Measurements from ENCODE around the gene CARMIL1.

The CARMIL1 gene

DNA sequence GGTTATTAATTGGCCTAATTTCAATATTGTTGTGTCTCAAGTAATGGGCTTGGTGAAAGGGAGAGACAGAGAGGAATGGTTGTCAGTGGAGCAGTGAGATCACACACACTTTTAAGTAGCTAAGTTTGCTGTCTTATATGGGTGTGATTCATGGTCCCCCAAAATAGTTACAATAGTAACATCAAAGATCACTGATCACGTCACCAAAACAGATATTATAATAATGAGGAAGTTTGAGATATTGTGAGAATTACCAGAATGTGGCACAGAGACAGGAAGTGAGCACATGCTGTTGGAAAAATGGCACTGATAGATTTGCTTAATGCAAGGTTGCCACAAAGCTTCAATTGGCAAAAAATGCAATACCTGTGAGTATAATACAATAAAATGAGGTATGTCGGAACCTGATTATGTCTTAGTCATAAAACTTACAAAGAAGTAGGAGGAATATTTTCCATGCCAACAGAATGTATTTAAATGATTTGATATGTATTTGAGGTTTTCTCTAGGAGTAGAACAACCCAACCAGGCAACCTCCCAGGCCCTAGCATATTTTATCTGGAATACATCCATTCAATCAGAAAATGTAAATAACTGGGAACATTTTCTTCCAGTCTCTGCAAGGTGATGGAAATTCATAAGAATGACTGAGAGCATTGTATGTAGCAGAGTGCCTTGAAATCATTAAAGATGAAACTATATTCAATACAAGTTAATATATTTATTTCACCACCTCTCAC, 167.8 kb downstream of the CARMIL1 start:
- DNase-seq (ENCODE audit: low spot score): no peak

GRCh38 chr6:25447570-25447929, 168.4 kb downstream of the CARMIL1 start:
- no peak for DNase-seq (ENCODE audit: low spot score)

- no peak for DNase-seq (ENCODE audit: low spot score)
Observed at GRCh38 chr6:25448965-25449538, 169.9 kb downstream of the CARMIL1 start.

GRCh38 chr6:25449774-25450173, 170.6 kb downstream of the CARMIL1 start:
- no peak for DNase-seq (ENCODE audit: low spot score)

DNA sequence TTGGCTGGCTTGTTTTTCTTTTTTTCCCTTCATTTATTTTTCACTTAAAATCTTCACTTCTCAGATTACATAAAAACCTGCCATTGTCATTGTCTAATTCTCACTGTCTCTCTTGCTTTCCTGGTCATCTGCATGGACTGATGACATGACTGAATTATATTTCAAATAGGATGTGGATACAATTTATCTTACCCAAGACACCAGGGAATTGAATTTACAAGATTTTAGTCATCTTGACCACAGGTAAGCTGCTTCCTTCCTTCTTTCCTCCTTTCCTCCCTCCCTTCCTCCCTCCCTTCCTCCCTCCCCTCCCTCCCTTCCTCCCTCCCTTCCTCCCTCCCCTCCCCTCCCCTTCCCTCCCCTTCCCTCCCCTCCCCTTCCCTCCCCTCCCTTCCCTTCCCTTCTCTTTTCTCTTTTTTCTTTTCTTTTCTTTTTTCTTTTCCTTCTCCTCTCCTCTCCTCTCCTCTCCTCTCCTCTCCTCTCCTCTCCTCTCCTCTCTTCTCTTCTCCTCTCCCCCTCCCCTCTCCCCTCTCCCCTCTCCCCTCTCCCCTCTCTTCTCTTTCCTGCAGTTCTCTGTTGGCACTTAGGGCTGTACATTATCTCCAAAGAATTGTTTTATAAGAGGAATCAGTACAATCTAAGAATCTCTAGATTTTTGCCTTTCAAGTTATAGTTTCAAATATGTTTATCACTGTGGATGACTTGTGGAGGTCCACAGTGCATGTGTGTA, 171.5 kb downstream of the CARMIL1 start:
- DNase-seq (ENCODE audit: low spot score): no peak

- DNase-seq (ENCODE audit: low spot score): no peak
Observed at GRCh38 chr6:25452031-25452430, 172.9 kb downstream of the CARMIL1 start.

DNA sequence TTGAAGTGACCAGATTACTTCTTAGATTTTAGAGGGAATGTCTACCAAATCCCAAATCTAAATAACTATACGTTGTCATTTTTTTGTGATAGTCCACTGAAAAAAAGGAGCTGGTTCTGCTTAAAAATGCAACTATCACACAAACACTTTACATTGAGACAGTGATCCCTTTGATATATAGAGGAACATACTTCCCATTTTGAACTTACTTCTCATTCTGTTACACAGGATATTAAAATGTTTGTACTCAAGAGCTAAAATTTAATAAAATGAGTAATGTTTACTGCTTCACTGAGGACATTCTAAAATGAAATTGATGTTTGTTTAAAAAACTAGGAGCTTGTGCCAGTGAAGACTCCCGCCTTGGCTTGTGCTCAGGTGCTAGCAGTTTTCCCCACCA, 174.1 kb downstream of the CARMIL1 start:
- no peak for DNase-seq (ENCODE audit: low spot score)

- DNase-seq (ENCODE audit: low spot score): peak; percentile 28
Observed at GRCh38 chr6:25454136-25454535, 175.0 kb downstream of the CARMIL1 start.

DNA sequence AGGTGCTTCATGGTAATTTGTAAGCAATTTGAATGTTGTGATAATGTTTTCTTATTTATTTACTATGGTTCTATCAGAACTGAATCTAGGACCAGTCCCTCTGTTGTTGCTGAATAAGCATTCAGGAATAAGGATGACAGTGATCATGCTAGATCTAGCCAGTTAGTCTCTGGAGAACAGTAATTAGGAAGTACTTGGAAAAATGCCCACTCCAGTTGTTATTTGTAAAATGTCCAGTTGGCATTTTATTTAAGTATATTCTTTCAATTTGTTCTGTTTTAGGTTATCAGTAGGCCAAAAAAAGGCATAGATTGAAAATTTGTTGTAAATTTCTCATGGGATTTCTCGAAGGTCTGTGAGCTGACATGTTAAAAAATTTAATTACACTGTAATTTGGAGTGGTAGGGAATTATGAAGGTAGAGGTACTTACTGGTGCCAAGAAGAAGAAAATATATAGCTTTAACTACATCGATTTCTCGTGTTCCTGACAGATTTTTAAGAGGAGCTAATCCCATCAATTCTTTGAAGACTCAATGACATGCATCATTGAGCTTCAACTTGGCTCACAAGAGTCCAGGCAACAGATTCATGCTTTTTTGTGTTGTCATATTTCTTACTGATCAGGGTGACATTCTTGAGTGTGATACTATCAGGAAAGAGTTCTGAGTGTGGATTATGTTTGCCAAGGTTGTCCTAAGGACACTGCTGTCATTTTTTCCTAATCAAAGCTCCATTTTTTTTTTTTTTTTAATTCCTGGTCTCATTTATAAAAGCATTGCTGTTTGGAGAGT, 177.3 kb downstream of the CARMIL1 start:
- no peak for DNase-seq (ENCODE audit: low spot score)

DNA sequence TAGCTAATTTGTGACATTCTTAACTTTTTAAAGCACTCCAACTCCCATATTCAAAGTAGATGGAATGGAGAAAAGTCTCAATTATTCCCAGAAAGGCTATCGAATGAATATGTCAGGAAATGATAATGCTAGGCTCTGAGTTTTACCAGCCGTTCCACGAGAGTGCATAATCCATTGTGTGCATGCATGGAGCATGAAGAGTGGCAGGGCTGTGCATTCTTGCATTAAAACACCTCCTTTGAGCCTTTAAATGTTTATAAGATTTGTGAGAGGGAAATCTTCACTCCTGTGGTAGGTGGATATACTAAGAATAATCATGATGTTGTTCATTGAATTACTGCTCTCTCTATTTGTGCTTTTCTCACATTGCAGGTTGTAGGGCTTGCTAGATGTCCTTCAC, 178.3 kb downstream of the CARMIL1 start:
- DNase-seq (ENCODE audit: low spot score): no peak

DNA sequence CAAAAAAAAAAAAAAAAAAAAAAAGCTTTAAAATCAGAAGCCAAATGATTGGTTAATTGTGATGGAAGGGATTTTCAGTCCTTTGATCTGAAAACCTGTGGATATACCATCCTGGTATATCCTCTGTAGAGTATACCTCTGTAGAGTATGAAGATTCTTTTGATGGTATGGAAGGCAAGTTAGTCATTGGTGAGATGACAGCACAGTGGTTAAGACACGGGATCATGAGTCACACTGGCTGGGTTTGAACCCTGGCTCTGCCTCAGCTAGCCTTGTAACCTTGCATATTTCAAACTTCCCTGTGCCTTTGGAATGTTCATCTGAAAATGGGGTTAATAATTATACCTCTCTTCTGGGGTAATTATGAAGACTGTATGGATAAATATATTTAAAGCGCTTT, 179.3 kb downstream of the CARMIL1 start:
- DNase-seq (ENCODE audit: low spot score): peak; percentile 69

DNA sequence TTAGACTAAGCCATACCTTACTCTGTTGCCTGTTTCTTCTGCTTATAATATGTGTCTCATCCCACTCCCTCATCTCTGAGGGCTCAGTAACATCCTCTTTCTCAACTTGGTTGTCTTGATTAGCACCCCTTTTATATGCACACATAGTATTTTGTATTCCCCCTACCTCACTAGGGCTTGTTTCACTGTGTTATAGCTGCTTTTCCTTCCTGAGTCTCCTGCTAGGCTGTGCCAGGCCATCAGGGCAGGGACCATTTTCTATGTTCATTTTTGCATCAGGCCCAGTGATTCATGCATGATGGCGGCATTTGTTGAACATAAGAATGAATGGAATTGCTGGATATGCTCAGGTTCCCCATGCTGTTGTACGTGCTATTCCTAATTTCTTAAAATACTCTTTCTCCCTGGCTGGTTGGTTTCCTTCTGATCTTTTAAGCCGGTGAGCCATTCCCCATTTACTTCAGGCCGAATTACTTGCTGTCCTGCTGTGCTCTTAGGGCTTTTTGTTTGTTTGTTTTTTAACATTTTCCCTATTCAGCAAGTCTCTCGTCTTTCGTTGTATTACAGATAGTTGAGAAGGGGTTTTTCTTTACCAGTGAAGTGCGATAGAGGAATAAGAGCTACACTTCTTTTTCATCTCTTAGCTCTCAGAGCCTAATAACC, 183.2 kb downstream of the CARMIL1 start:
- DNase-seq (ENCODE audit: low spot score): no peak

- DNase-seq (ENCODE audit: low spot score): no peak
Observed at GRCh38 chr6:25463441-25463840, 184.3 kb downstream of the CARMIL1 start.

- DNase-seq (ENCODE audit: low spot score): no peak
Observed at GRCh38 chr6:25464225-25464624, 185.1 kb downstream of the CARMIL1 start.

GRCh38 chr6:25465941-25466340, 186.8 kb downstream of the CARMIL1 start:
- no peak for DNase-seq (ENCODE audit: low spot score)

DNA sequence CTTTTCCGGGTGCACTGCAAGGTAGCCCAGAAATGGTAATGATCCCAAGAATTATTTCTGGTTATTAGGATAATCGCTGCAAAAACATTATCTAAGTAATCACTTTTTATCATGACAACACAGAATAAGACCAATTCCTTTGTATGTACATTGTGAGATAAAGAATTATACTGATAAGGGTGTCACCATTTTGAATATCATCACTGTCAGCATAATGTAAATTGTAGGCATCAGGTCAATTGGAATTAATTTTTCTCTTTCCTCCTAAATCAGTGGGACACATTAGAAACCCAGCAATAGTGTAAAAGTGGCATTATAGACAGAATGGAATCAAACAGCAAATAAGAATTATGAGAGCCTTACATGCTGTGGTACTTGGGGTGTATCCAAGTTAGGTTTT, 189.7 kb downstream of the CARMIL1 start:
- no peak for DNase-seq (ENCODE audit: low spot score)

DNA sequence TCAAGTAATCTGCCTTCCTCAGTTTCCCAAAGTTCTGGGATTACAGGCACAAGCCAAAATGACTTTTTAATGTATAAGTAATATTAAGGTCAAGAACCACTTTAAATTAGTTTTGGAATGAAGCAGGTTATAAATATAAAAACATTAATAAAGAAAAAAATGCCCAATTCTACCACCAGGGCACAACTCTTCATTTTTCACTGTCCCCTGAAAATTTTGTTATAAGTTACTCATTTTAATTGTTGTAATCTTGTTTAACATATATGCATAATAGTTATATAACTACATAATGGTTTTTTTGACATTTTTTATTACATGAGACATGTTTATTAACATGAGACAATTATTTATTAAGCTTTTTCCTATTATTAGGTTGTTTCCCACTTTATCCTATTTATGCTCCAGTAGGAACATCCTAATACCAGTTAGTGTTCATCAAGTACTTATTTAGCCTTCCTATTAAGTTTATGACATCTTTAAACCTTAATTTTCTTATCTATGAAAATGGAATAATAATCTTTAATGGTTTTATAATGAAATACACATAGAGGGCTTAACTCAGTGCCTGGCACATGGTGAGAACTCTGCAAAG, 190.7 kb downstream of the CARMIL1 start:
- DNase-seq (ENCODE audit: low spot score): no peak

DNA sequence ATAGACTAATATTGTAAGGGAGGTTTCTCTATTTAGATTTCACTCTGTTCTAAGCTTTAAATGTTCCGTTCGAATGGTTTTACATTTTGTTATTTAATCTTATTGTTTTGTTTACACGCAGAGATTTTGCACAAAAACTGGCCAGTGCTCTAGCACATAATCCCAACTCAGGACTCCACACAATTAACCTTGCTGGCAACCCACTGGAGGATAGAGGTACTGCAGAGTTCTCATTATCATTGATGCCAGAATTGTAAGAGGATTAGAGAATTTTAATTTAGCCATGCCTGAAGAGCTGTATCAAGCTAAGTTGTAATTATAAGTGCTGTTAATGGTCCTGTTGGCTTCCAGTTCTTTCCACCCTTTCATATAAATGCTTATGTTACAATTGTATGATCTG, 193.1 kb downstream of the CARMIL1 start:
- no peak for DNase-seq (ENCODE audit: low spot score)

DNA sequence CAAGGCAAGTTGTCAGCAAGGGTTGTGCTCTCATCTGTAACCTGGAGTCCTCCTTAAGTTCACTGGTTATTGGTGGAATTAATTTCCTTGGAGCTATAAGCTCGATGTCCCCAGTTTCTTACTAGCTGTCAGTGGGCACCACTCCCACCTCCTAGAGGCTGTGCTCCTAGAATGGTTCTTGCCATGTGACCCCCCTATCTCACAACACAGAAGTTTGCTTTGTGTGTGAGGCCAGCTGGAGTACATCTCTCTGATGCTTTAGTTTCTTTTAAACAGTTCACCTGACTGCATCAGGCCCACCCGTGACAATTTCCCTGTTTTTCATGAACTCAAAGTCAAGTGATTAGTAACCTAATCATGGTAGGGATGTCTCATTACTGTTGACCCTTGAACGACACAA, 193.7 kb downstream of the CARMIL1 start:
- DNase-seq (ENCODE audit: low spot score): no peak

DNA sequence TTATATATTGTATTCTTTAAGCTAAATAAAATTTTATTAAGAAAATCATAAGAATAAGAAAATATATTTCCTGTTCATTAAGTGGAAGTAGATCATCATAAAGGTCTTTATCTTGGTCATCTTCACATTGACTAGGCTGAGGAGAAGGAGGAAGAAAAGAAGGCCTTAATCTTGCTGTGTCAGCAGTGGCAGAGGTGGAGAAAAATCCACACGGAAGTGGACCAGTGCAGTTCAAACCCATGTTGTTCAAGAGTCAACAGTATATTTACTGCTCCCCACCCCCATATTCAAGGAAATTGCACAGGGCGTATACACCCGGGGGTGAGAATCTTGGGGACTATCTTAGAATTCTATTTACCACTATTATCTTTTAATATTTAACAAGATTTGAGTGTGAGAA, 194.3 kb downstream of the CARMIL1 start:
- DNase-seq (ENCODE audit: low spot score): no peak

GRCh38 chr6:25476126-25476525, 197.0 kb downstream of the CARMIL1 start:
- DNase-seq (ENCODE audit: low spot score): no peak

Data from AG20443 (cell line).